HG03457 (cell line): ENCODE data around the gene MCUB.
A peak's percentile ranks its signal among the peaks of the same experiment; 100 is the strongest.
"Not testable (repeated sequence)": the region's sequence is repeated elsewhere in the genome, so short reads cannot be mapped to it uniquely, and the experiment has no call there.

Experiments
- ATAC-seq: cut with Tn5 transposase; IDR thresholded peaks from one replicate; pipeline ENCODE4 v1.9.1; 2021; ENCODE audit warnings: moderate number of reproducible peaks; ENCODE audit not compliant: unreplicated experiment

Gene MCUB

GRCh38 chr4:109559983-109560686, at the start of gene MCUB:
MCUB (plus strand) TSS chr4:109560246; CDS start chr4:109560338, 92 bp downstream.
- ATAC-seq = peak; percentile 92

GRCh38 chr4:109510687-109511086, 49.4 kb upstream of the MCUB start:
- ATAC-seq = no peak

- ATAC-seq = no peak
Measured at GRCh38 chr4:109511414-109511813, 48.6 kb upstream of the MCUB start.

- not testable (repeated sequence) for ATAC-seq
Measured at GRCh38 chr4:109513368-109513767, 46.7 kb upstream of the MCUB start.

GRCh38 chr4:109532182-109532581, 27.9 kb upstream of the MCUB start:
- no peak for ATAC-seq

GRCh38 chr4:109545401-109545800, 14.6 kb upstream of the MCUB start:
- ATAC-seq = no peak

GRCh38 chr4:109547394-109547793, 12.7 kb upstream of the MCUB start:
- no peak for ATAC-seq

- no peak for ATAC-seq
Measured at GRCh38 chr4:109548655-109549054, 11.4 kb upstream of the MCUB start.

- ATAC-seq = no peak
Measured at GRCh38 chr4:109552237-109552636, 7.8 kb upstream of the MCUB start.

- ATAC-seq = no peak
Measured at GRCh38 chr4:109553130-109553529, 6.9 kb upstream of the MCUB start.

- no peak for ATAC-seq
Measured at GRCh38 chr4:109554971-109555370, 5.1 kb upstream of the MCUB start.

GRCh38 chr4:109557433-109557832, 2.6 kb upstream of the MCUB start:
- ATAC-seq = no peak

GRCh38 chr4:109558095-109558494, 2.0 kb upstream of the MCUB start:
- not testable (repeated sequence) for ATAC-seq

- peak; percentile 21 for ATAC-seq
Measured at GRCh38 chr4:109559625-109559982, 442 bp upstream of the MCUB start.

GRCh38 chr4:109560687-109561461, 828 bp downstream of the MCUB start:
- ATAC-seq = peak; percentile 55

GRCh38 chr4:109562457-109563239, 2.6 kb downstream of the MCUB start:
- no peak for ATAC-seq

- ATAC-seq = no peak
Measured at GRCh38 chr4:109571494-109571893, 11.4 kb downstream of the MCUB start.

GRCh38 chr4:109572154-109572553, 12.1 kb downstream of the MCUB start:
- ATAC-seq = no peak

GRCh38 chr4:109574443-109574850, 14.4 kb downstream of the MCUB start:
- ATAC-seq = no peak

GRCh38 chr4:109574931-109575804, 15.1 kb downstream of the MCUB start:
- ATAC-seq = no peak

- ATAC-seq = no peak
Measured at GRCh38 chr4:109576462-109576861, 16.4 kb downstream of the MCUB start.
